CD8-positive, alpha-beta memory T cell (primary cell): ENCODE results near the gene TOPBP1. TPM values are rescaled to one million over a fixed set of nuclear protein-coding genes. Genes with fewer than 3 reads are reported as not detected.

Experiments used
- CTCF ChIA-PET: fragments of 350-600 bp; sonication (Branson Sonifier 250); formaldehyde crosslinking; loops from one replicate; lab custom pipeline; 2021; ENCODE audit warnings: antibody characterized with exemption; lab: Charles Lee
- POLR2A ChIA-PET: fragments of 350-600 bp; sonication (Branson Sonifier 250); formaldehyde crosslinking; loops from one replicate; lab custom pipeline; 2021; ENCODE audit warnings: antibody characterized with exemption; lab: Charles Lee
- DNase-seq, 5 donors: peaks; one replicate each; pipeline versions ENCODE4 v3.0.0 to v3.0.0-alpha.2; 2020 to 2022; ENCODE audit warnings: mixed read lengths in 1 of 5
- H3K27ac ChIP-seq: one replicate; pipeline ENCODE4 v1.7.0; 2013; ENCODE audit warnings: low read depth, mild to moderate bottlenecking, low read length, moderate library complexity
- H3K27me3 ChIP-seq: 2 replicates; pipeline ENCODE4 v1.7.0; 2013; ENCODE audit warnings: low read length, mild to moderate bottlenecking; ENCODE audit not compliant: insufficient read depth, poor library complexity, severe bottlenecking
- H3K36me3 ChIP-seq: 2 replicates; pipeline ENCODE4 v1.7.0; 2013; ENCODE audit warnings: mild to moderate bottlenecking, low read length, moderate library complexity; ENCODE audit not compliant: insufficient read depth
- H3K4me1 ChIP-seq: 2 replicates; pipeline ENCODE4 v1.7.0; 2013; ENCODE audit warnings: mild to moderate bottlenecking, low read length, moderate library complexity; ENCODE audit not compliant: insufficient read depth
- H3K4me3 ChIP-seq: 2 replicates; pipeline ENCODE4 v1.7.0; 2013; ENCODE audit warnings: mild to moderate bottlenecking, low read length
- H3K9me3 ChIP-seq: 2 replicates; pipeline ENCODE4 v1.7.0; 2013; ENCODE audit warnings: mild to moderate bottlenecking, low read length
- H3K27ac Mint-ChIP-seq, 8 donors: one replicate each; pipeline ENCODE4 v1.8.0; 2020 to 2021; ENCODE audit warnings: mixed read lengths in 8 of 8, mild to moderate bottlenecking in 6 of 8, inconsistent platforms in 3 of 8, moderate library complexity in 3 of 8
- H3K27me3 Mint-ChIP-seq, 2 donors: one replicate each; pipeline ENCODE4 v1.8.0; 2020 to 2021; ENCODE audit warnings: mixed read lengths in 2 of 2, mild to moderate bottlenecking in 1 of 2, moderate library complexity in 1 of 2
- H3K36me3 Mint-ChIP-seq, 3 donors: one replicate each; pipeline ENCODE4 v1.8.0; 2020 to 2021; ENCODE audit warnings: mixed read lengths in 3 of 3, inconsistent platforms in 1 of 3, mild to moderate bottlenecking in 1 of 3
- H3K4me1 Mint-ChIP-seq, 3 donors: one replicate each; pipeline ENCODE4 v1.8.0; 2020 to 2021; ENCODE audit warnings: mixed read lengths in 3 of 3, inconsistent platforms in 1 of 3, mild to moderate bottlenecking in 1 of 3
- H3K4me3 Mint-ChIP-seq, 7 donors: one replicate each; pipeline ENCODE4 v1.8.0; 2020 to 2021; ENCODE audit warnings: mixed read lengths in 7 of 7, mild to moderate bottlenecking in 6 of 7, moderate library complexity in 4 of 7, inconsistent platforms in 2 of 7
- H3K9me3 Mint-ChIP-seq, 5 donors: one replicate each; pipeline ENCODE4 v1.8.0; 2020 to 2022; ENCODE audit warnings: mixed read lengths in 5 of 5, mild to moderate bottlenecking in 3 of 5, moderate library complexity in 2 of 5, inconsistent platforms in 1 of 5
- polyA plus RNA-seq: library from polyadenylated mRNA; unstranded; fragments of 300-500 nt; fragmentation: Illumina TruSeq; gene quantifications from one replicate; pipeline ENCODE4 v1.2.3, GENCODE V29; 2021
- total RNA-seq, 2 experiments: library from RNA; stranded (reverse); gene quantifications; one replicate each; pipeline ENCODE4 v1.2.3, GENCODE V29; 2021

The TOPBP1 gene
- total and polyA plus RNA-seq, 3 experiments from 2014 or later, result 11.3 to 72.6 (median 72.0) TPM

DNA sequence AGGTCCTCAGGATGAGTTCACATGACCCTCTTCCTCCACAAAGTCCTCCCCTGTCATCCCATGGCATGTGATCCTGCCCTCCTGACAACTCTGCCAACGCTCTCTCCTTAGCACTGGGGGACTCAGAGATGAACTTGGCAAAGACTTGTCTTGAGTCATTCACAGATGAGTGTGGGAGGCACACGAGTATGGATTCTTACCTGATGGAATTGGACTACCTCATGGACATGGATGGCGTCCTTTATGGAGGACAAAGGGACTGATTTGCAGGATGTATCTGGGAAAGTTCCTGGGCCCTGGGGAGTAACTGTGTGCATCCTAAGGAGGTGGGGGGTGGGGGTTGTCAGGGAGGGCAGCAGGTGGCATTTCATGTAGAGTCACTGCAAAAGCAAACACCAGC, 38.2 kb upstream of the TOPBP1 start:
- Histone ChIP-seq H3K4me3 (no peak overlapping the region), H3K27me3 (no peaks in the 10 kb centered on the region), H3K36me3 (no peaks in the 10 kb centered on the region), H3K4me1 (no peaks in the 10 kb centered on the region), H3K9me3 (no peaks in the 10 kb centered on the region), H3K27ac (no peak overlapping the region)
- no peak overlapping the region for H3K4me3 Mint-ChIP-seq
- H3K27ac Mint-ChIP-seq, result no peak overlapping the region
- DNase-seq, result no peak
- H3K27me3 Mint-ChIP-seq, result peaks cover 4 to 14% of the 10 kb centered on the region in 2 donors
- ChIA-PET CTCF (no interaction called here), POLR2A (no interaction called here)
- H3K4me1 Mint-ChIP-seq, result no peaks in the 10 kb centered on the region
- H3K36me3 Mint-ChIP-seq, result peaks cover 0 to 1% (median 0%) of the 10 kb centered on the region in 3 donors
- peaks cover 0 to 2% (median 0%) of the 10 kb centered on the region in 5 donors for H3K9me3 Mint-ChIP-seq

DNA sequence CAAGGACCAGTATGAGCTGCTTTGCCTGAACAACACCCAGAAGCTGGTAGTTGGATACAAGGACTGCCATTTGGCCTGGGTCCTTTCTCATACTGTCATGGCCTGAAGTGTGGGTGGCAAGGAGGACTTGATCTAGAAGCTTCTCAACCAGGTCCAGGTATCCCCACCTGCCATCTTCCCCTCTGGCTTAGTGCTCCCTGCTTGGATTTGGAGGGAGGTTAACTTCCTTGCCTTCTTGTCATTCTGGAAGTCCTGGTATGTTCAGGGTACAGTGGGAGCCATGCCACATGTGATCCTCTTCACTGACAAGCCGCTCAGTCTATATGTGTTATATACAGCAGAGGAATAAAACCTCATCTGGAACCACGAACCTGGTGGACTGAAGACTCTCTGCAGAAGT, 37.7 kb upstream of the TOPBP1 start:
- no peaks in the 10 kb centered on the region for H3K27me3 ChIP-seq
- H3K36me3 ChIP-seq, result no peaks in the 10 kb centered on the region
- ChIA-PET CTCF (no interaction called here), POLR2A (no interaction called here)
- DNase-seq, result no peak
- no peaks in the 10 kb centered on the region for H3K9me3 ChIP-seq
- Mint-ChIP-seq H3K36me3 (peaks cover 0 to 1% (median 0%) of the 10 kb centered on the region in 3 donors), H3K27ac (no peak overlapping the region), H3K4me3 (no peak overlapping the region), H3K27me3 (peaks cover 4 to 11% of the 10 kb centered on the region in 2 donors), H3K9me3 (peaks cover 0 to 2% (median 0%) of the 10 kb centered on the region in 5 donors), H3K4me1 (no peaks in the 10 kb centered on the region)
- H3K27ac ChIP-seq, result no peak overlapping the region
- H3K4me3 ChIP-seq, result no peak overlapping the region
- no peaks in the 10 kb centered on the region for H3K4me1 ChIP-seq

DNA sequence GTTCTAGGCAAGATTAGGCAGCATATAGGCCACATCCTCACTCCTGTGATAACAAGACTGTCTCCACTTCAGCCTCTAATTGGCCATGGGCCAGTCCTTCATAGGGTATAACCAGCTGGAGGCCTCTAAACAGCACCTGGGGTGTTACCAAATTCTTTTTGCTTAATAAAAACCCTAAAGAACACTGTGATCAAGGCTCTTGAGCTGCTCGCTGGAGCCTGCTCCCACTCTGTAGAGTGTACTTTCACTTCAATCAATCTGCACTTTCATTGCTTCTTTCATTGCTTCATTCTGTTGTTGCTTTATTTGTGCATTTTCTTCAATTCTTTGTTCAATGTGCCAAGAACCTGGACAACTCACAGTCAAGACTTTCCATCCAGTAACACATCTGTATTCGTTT, 36.2 kb upstream of the TOPBP1 start:
- Histone ChIP-seq H3K9me3 (no peaks in the 10 kb centered on the region), H3K27ac (no peak overlapping the region), H3K4me3 (no peak overlapping the region), H3K27me3 (no peaks in the 10 kb centered on the region), H3K36me3 (no peaks in the 10 kb centered on the region), H3K4me1 (no peaks in the 10 kb centered on the region)
- ChIA-PET CTCF (no interaction called here), POLR2A (no interaction called here)
- peaks cover 0 to 1% (median 0%) of the 10 kb centered on the region in 3 donors for H3K36me3 Mint-ChIP-seq
- no peak overlapping the region for H3K27ac Mint-ChIP-seq
- H3K27me3 Mint-ChIP-seq, result peaks cover 0 to 3% of the 10 kb centered on the region in 2 donors
- no peak for DNase-seq
- no peak overlapping the region for H3K4me3 Mint-ChIP-seq
- H3K4me1 Mint-ChIP-seq, result no peaks in the 10 kb centered on the region
- peaks cover 0 to 2% (median 0%) of the 10 kb centered on the region in 5 donors for H3K9me3 Mint-ChIP-seq

DNA sequence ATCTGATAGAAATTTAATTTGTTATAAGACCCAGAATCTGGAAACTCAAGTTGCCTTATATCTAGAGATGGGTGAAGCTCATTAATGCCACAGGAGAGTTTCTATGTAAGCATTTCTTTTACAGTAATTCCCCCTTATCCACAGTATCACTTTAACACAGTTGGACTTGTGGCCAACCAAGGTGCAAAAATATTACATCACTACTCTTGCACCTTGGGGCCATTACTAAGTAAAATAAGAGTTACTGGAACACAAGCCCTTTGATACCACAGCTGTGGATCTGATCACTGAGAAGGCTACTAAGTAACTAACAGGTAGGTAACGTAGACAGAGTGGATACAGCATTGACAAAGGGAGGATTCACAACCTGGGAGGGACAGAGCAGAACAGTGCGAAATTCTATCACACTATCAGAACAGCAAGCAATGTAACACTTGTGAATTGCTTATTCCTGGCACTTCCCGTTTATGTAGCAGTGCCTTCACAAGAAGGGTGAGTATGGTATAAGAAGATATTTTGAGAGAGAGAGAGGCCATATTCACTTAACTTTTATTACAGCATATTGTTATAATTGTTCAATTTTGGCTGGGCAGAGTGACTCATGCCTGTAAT, 33.9 kb upstream of the TOPBP1 start:
- Mint-ChIP-seq H3K27me3 (peaks cover 0 to 3% of the 10 kb centered on the region in 2 donors), H3K9me3 (peaks cover 0 to 2% (median 0%) of the 10 kb centered on the region in 5 donors), H3K36me3 (peaks cover 0 to 1% (median 0%) of the 10 kb centered on the region in 3 donors), H3K27ac (no peak overlapping the region), H3K4me3 (no peak overlapping the region), H3K4me1 (no peaks in the 10 kb centered on the region)
- H3K36me3 ChIP-seq, result no peaks in the 10 kb centered on the region
- DNase-seq, result no peak
- POLR2A ChIA-PET, result no interaction called here
- CTCF ChIA-PET, result no interaction called here
- no peak overlapping the region for H3K4me3 ChIP-seq
- no peaks in the 10 kb centered on the region for H3K4me1 ChIP-seq
- H3K27ac ChIP-seq, result no peak overlapping the region
- no peaks in the 10 kb centered on the region for H3K27me3 ChIP-seq
- H3K9me3 ChIP-seq, result no peaks in the 10 kb centered on the region

DNA sequence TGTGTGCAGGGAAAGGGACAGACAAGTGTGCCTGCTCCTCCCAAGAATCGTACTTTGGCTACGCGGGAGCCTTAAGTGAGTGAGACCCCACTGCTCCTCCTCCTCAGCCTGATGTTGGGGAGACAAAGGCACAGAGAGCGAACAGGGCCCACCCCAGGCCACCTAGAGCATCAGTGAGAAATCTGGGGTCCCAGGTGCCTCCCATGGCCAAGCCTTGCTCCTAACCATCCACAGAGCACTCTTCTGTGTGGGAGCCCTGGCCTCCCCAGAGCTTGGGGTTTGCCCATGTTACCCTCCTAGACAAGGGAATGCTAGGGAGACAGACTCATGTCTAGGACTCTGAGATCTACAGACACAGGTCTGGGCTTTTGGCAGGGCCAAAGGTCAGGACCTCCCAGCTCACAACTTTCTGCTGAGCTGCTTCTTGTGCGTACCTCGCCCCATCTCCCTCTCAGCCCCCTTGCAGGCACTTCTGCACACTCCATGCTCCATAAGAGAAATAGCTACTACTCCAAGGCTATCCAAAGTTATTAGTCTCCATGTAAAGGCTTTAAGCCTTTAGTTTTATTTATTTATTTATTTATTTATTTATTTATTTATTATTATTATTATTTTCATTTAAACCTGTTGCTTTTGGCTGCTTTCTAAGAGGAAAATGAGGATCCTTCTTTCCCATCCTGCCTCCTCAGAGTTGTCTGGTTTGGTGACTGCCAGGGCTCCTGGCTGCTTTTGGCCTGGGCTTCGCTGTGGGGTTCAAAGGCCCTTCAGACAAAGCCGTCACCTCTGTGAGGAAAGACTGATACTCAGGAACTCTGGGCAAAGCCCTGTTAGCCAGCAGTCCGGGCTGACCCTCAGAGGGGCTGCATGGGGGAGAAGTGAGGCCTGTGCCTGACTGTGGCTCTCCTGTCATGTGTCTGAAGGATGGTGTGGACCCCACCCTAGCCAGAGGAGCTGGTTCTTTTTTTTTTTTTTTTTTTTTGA, 32.8 kb upstream of the TOPBP1 start:
- no peak for DNase-seq
- H3K27me3 ChIP-seq, result no peaks in the 10 kb centered on the region
- Mint-ChIP-seq H3K4me1 (no peaks in the 10 kb centered on the region), H3K4me3 (no peak overlapping the region), H3K27me3 (peaks cover 0 to 3% of the 10 kb centered on the region in 2 donors), H3K36me3 (peaks cover 0 to 1% (median 0%) of the 10 kb centered on the region in 3 donors), H3K27ac (no peak overlapping the region), H3K9me3 (peaks cover 0 to 2% (median 0%) of the 10 kb centered on the region in 5 donors)
- CTCF ChIA-PET, result interaction anchor here (0.6 kb wide), 1 partner anchor 204 kb away, joined by 3 read pairs; no protein-coding TSS in a partner anchor
- POLR2A ChIA-PET, result no interaction called here
- no peak overlapping the region for H3K27ac ChIP-seq
- H3K4me3 ChIP-seq, result no peak overlapping the region
- no peaks in the 10 kb centered on the region for H3K36me3 ChIP-seq
- H3K4me1 ChIP-seq, result no peaks in the 10 kb centered on the region
- no peaks in the 10 kb centered on the region for H3K9me3 ChIP-seq

DNA sequence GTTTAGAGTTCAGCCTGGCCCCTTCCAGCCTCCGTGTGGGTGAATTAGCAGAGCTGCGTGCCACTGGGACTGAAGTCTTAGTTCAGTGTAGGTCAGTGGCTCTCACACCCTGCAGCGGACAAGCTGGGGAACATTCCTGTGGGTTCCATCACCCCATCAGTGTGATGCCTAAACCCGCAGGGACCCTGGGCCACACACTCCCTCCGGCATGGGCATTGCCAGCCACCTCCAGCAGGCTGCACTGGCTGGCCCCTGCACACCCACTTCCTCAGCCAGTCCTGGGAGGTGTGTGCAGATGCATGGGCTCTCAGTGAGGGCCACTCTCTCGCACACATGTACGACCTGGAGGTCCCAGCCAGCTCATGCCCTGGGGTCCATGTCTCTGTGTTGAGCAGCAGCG, 32.1 kb upstream of the TOPBP1 start:
- ChIA-PET POLR2A (no interaction called here), CTCF (no interaction called here)
- Mint-ChIP-seq H3K27me3 (peaks cover 0 to 3% of the 10 kb centered on the region in 2 donors), H3K4me1 (no peaks in the 10 kb centered on the region), H3K9me3 (peaks cover 0 to 2% (median 0%) of the 10 kb centered on the region in 5 donors), H3K4me3 (no peak overlapping the region), H3K36me3 (peaks cover 0 to 1% (median 0%) of the 10 kb centered on the region in 3 donors), H3K27ac (peak overlapping the region in 1 of 8 donors; percentile 85)
- Histone ChIP-seq H3K9me3 (no peaks in the 10 kb centered on the region), H3K4me1 (no peaks in the 10 kb centered on the region), H3K27ac (no peak overlapping the region), H3K4me3 (no peak overlapping the region), H3K27me3 (no peaks in the 10 kb centered on the region), H3K36me3 (no peaks in the 10 kb centered on the region)
- no peak for DNase-seq

DNA sequence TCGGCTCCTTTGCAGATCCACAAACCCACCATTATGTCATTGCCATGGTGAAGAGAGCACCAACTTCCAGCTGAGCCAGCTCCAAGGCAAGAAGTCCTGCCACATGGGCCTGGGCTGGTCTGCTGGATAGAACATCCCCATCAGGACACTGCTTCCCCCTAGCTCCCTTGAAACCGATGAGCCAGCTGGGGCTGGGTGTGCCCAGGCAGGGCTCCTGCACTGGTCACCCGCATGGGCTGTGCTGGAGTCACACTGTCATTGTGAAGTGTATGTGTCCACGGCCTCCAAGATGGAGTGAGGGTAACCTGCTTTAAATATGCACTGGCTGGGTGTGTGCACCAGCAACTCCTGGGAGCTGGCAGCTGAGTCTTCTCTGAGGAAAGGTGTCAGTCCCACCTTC, 31.0 kb upstream of the TOPBP1 start:
- CTCF ChIA-PET, result interaction anchor here (0.6 kb wide), 1 partner anchor 326 kb away, joined by 3 read pairs; no protein-coding TSS in a partner anchor
- H3K27ac ChIP-seq, result no peak overlapping the region
- Mint-ChIP-seq H3K27ac (no peak overlapping the region), H3K36me3 (no peaks in the 10 kb centered on the region), H3K27me3 (peaks cover 0 to 3% of the 10 kb centered on the region in 2 donors), H3K4me1 (no peaks in the 10 kb centered on the region), H3K4me3 (no peak overlapping the region), H3K9me3 (no peaks in the 10 kb centered on the region)
- POLR2A ChIA-PET, result no interaction called here
- H3K27me3 ChIP-seq, result no peaks in the 10 kb centered on the region
- no peaks in the 10 kb centered on the region for H3K36me3 ChIP-seq
- H3K9me3 ChIP-seq, result no peaks in the 10 kb centered on the region
- H3K4me3 ChIP-seq, result no peak overlapping the region
- no peaks in the 10 kb centered on the region for H3K4me1 ChIP-seq
- DNase-seq, result no peak
